Measurements from ENCODE around the gene FGD4. TPM values are rescaled to one million over a fixed set of nuclear protein-coding genes. Genes with fewer than 3 reads are reported as not detected.

Gene FGD4
- total RNA-seq, 4 donors from 2014 or later, result 21.4 to 33.0 (median 26.9) TPM

DNA sequence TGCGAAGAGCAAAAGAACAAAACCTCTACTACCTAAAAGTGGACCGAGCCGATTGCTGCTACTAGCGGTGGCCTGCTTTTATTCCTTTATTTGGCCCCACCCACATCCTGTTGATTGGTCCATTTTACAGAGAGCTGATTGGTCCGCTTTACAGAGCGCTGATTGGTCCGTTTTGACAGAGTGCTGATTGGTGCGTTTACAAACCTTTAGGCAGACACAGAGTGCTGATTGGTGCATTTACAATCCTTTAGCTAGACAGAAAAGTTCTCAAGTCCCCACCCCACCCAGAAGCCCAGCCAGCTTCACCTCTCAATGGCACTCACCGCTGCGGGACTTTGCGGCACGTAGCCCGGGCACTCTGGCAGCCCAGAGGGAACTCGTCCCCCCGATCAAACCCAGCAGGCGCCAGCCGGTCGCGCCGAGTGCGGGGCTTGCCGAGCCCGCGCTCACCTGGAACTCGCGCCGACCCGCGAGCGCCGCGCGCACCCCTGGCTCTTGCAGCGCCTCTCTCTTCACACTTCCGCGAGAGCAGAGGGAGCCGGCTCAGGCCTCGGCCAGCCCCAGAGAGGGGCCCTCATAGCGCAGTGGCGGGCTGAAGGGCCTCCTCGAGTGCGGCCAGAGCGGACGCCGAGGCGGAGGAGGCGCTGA lies 8.7 kb upstream of the FGD4 start:
- DNase-seq (ENCODE audit: extremely low spot score), result no peak
- peak overlapping the region; percentile 45 to 58 (median 50) for H3K4me3 ChIP-seq
- intact Hi-C loops (cut with DNase I), result no loop called here
- H3K4me1 ChIP-seq, result peaks cover 0 to 10% (median 5%) of the 10 kb centered on the region in 4 donors
- H3K9me3 ChIP-seq, result no peaks in the 10 kb centered on the region
- no peaks in the 10 kb centered on the region for H3K36me3 ChIP-seq
- no peak overlapping the region for H3K27ac ChIP-seq (replicated peaks in 1 of 4)
- WGBS, result 58% methylated on average over 22 of the region's 47 CpGs
- H3K27me3 ChIP-seq, result peaks cover 0 to 16% (median 0%) of the 10 kb centered on the region in 4 donors
- TF ChIP-seq EP300 (IDR thresholded peaks at IDR 0.05), result no peak
- no peak for TF ChIP-seq CTCF (IDR thresholded peaks at IDR 0.05)
- no peak for TF ChIP-seq POLR2A (IDR thresholded peaks at IDR 0.05; ENCODE audit: low read depth)
- no peak for TF ChIP-seq POLR2AphosphoS5 (IDR thresholded peaks at IDR 0.05)

GRCh38 chr12:32395026-32395425 lies 4.3 kb upstream of the FGD4 start:
- H3K27ac ChIP-seq (replicated peaks in 1 of 4), result no peak overlapping the region
- intact Hi-C loops (cut with DNase I), result loop anchor here (5.0 kb wide), 1 partner anchor 57 kb away; no protein-coding TSS in a partner anchor
- H3K4me1 ChIP-seq, result peaks cover 5 to 23% (median 19%) of the 10 kb centered on the region in 4 donors
- no peaks in the 10 kb centered on the region for H3K9me3 ChIP-seq
- TF ChIP-seq CTCF (IDR thresholded peaks at IDR 0.05), result no peak
- no peak for TF ChIP-seq EP300 (IDR thresholded peaks at IDR 0.05)
- no peak for TF ChIP-seq POLR2A (IDR thresholded peaks at IDR 0.05; ENCODE audit: low read depth)
- no peak for TF ChIP-seq POLR2AphosphoS5 (IDR thresholded peaks at IDR 0.05)
- DNase-seq (ENCODE audit: extremely low spot score), result no peak
- no peak overlapping the region for H3K4me3 ChIP-seq
- peaks cover 0 to 2% (median 0%) of the 10 kb centered on the region in 4 donors for H3K27me3 ChIP-seq
- H3K36me3 ChIP-seq, result no peaks in the 10 kb centered on the region

DNA sequence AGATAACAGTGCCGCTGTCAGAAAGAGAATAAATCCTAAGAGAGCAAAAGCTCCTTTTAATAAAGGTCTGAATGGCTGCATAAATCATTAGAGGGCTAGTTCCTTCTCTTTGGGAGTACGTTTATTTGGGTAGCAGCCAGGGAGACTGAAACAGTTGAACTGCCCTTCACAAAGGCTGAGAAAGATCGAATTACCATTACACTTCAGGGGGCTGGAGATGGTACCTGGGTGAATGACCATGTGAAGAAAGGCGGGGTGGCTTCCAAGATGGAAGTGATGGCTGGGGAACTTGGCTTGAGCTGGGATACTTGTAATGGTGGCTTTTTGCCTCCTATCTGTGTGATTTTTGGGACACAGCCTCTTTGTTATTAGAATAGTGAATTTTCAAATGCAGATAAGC lies 1.7 kb upstream of the FGD4 start:
- DNase-seq (ENCODE audit: extremely low spot score), result no peak
- peak overlapping the region in 1 of 4 donors; percentile 84 for H3K27ac ChIP-seq (replicated peaks in 1 of 4)
- no peaks in the 10 kb centered on the region for H3K36me3 ChIP-seq
- TF ChIP-seq EP300 (IDR thresholded peaks at IDR 0.05), result no peak
- no peak for TF ChIP-seq CTCF (IDR thresholded peaks at IDR 0.05)
- WGBS, result 60% methylated on average over 4 of the region's 4 CpGs
- H3K9me3 ChIP-seq, result no peaks in the 10 kb centered on the region
- no peak overlapping the region for H3K4me3 ChIP-seq
- intact Hi-C loops (cut with DNase I), result loop anchor here (5.0 kb wide), 1 partner anchor 55 kb away; no protein-coding TSS in a partner anchor
- H3K4me1 ChIP-seq, result peaks cover 5 to 25% (median 21%) of the 10 kb centered on the region in 4 donors
- no peaks in the 10 kb centered on the region for H3K27me3 ChIP-seq

- H3K36me3 ChIP-seq, result no peaks in the 10 kb centered on the region
- WGBS, result 93% methylated on average over 4 of the region's 4 CpGs
- TF ChIP-seq POLR2A (IDR thresholded peaks at IDR 0.05; ENCODE audit: low read depth) (no peak), POLR2AphosphoS5 (IDR thresholded peaks at IDR 0.05) (no peak), CTCF (IDR thresholded peaks at IDR 0.05) (no peak), EP300 (IDR thresholded peaks at IDR 0.05) (no peak)
- intact Hi-C loops (cut with DNase I), result loop anchor here (5.0 kb wide), 1 partner anchor 54 kb away; no protein-coding TSS in a partner anchor
- no peak overlapping the region for H3K4me3 ChIP-seq
- peak overlapping the region in 3 of 4 donors; percentile 74 to 84 (median 81) for H3K27ac ChIP-seq (replicated peaks in 1 of 4)
- DNase-seq (ENCODE audit: extremely low spot score), result no peak
- H3K4me1 ChIP-seq, result peaks cover 5 to 25% (median 21%) of the 10 kb centered on the region in 4 donors
- H3K27me3 ChIP-seq, result no peaks in the 10 kb centered on the region
- no peaks in the 10 kb centered on the region for H3K9me3 ChIP-seq
Measured at GRCh38 chr12:32398181-32398580, 1.2 kb upstream of the FGD4 start.
